ENCODE results near the gene ASIC4.

The ASIC4 gene

GRCh38 chr2:219552382-219553167 lies 38.3 kb downstream of the ASIC4 start:
- peak; percentile 72 for DNase-seq (ENCODE audit: low spot score)

- no peak for DNase-seq (ENCODE audit: low spot score)
Measured at GRCh38 chr2:219553168-219553417, 38.8 kb downstream of the ASIC4 start.

- no peak for DNase-seq (ENCODE audit: low spot score)
Measured at GRCh38 chr2:219553463-219553963, 39.2 kb downstream of the ASIC4 start.

- no peak for DNase-seq (ENCODE audit: low spot score)
Measured at GRCh38 chr2:219554350-219554749, 40.1 kb downstream of the ASIC4 start.

GRCh38 chr2:219555956-219556355 lies 41.7 kb downstream of the ASIC4 start:
- DNase-seq (ENCODE audit: low spot score): no peak

GRCh38 chr2:219556413-219556812 lies 42.1 kb downstream of the ASIC4 start:
- DNase-seq (ENCODE audit: low spot score): no peak

- no peak for DNase-seq (ENCODE audit: low spot score)
Measured at GRCh38 chr2:219557320-219557719, 43.0 kb downstream of the ASIC4 start.

- DNase-seq (ENCODE audit: low spot score): no peak
Measured at GRCh38 chr2:219557791-219558785, 43.8 kb downstream of the ASIC4 start.

- DNase-seq (ENCODE audit: low spot score): no peak
Measured at GRCh38 chr2:219559156-219559915, 45.1 kb downstream of the ASIC4 start.

GRCh38 chr2:219560037-219560892 lies 46.0 kb downstream of the ASIC4 start:
- peak; percentile 17 for DNase-seq (ENCODE audit: low spot score)

GRCh38 chr2:219560893-219561178 lies 46.6 kb downstream of the ASIC4 start:
- DNase-seq (ENCODE audit: low spot score): no peak

GRCh38 chr2:219561179-219562048 lies 47.1 kb downstream of the ASIC4 start:
- DNase-seq (ENCODE audit: low spot score): no peak

GRCh38 chr2:219562049-219563020 lies 48.1 kb downstream of the ASIC4 start:
- DNase-seq (ENCODE audit: low spot score): no peak

GRCh38 chr2:219563271-219563928 lies 49.1 kb downstream of the ASIC4 start:
- no peak for DNase-seq (ENCODE audit: low spot score)

- no peak for DNase-seq (ENCODE audit: low spot score)
Measured at GRCh38 chr2:219565130-219566080, 51.1 kb downstream of the ASIC4 start.

- no peak for DNase-seq (ENCODE audit: low spot score)
Measured at GRCh38 chr2:219566640-219567039, 52.4 kb downstream of the ASIC4 start.

GRCh38 chr2:219567131-219567530 lies 52.8 kb downstream of the ASIC4 start:
- no peak for DNase-seq (ENCODE audit: low spot score)

Data from hematopoietic multipotent progenitor cell treated with erythropoietin and hydrocortisone succinate and interleukin-3 and kit ligand, for 15 days (in vitro differentiated cells).